Activated T-cell treated with anti-CD3 and anti-CD28 coated beads, Interleukin-2, amount 50 U/mL, for 4 hours (primary cell): ENCODE results near the gene PAQR5. TPM values are rescaled to one million over a fixed set of nuclear protein-coding genes. Genes with fewer than 3 reads are reported as not detected.
"Not testable (repeated sequence)": the region's sequence is repeated elsewhere in the genome, so short reads cannot be mapped to it uniquely, and the experiment has no call there.

Source experiments
- ATAC-seq, 2 donors: fragments of 200-7000 bp; cut with Tn5 transposase; one replicate each; pipeline ENCODE4 v1.10.0; 2021
- DNase-seq: peaks from one replicate; pipeline ENCODE4 v3.0.0-alpha.2; 2020
- H3K27me3 Mint-ChIP-seq: one replicate; pipeline ENCODE4 v1.8.0; 2021; ENCODE audit warnings: low read depth, mixed read lengths
- H3K36me3 Mint-ChIP-seq: one replicate; pipeline ENCODE4 v1.8.0; 2022; ENCODE audit warnings: mixed read lengths; ENCODE audit not compliant: insufficient read depth
- H3K4me1 Mint-ChIP-seq: one replicate; pipeline ENCODE4 v1.8.0; 2021; ENCODE audit warnings: low read depth, mixed read lengths
- H3K4me3 Mint-ChIP-seq: one replicate; pipeline ENCODE4 v1.8.0; 2021; ENCODE audit warnings: mild to moderate bottlenecking, moderate library complexity, mixed read lengths
- H3K9me3 Mint-ChIP-seq: one replicate; pipeline ENCODE4 v1.8.0; 2021; ENCODE audit warnings: mixed read lengths
- total RNA-seq, 3 donors: library from RNA; stranded (reverse); gene quantifications; one replicate each; pipeline ENCODE4 v1.2.1, GENCODE V29; 2021

PAQR5 gene
- total RNA-seq, 3 donors from 2014 or later = 0.05 to 0.14 TPM; not detected in 1

DNA sequence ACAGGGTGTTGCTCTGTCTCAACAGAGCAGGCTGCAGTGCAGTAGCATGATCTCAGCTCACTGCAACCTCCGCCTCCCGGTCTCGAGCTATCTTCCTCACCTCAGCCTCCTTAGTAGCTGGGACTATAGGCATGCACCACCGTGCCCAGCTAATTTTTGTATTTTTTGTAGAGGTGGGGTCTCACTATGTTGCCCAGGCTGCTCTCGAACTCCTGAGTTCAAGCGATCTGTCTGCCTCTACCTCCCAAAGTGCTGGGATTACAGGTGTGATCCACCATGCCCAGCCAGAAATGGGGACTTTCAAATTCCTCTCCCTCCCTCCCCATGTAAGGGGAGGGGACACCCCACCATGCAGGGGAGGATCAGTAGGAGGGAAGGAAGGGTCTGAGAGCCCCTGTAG lies 3.4 kb downstream of the PAQR5 start:
- peaks cover 51% of the 10 kb centered on the region for H3K27me3 Mint-ChIP-seq
- not testable (repeated sequence) for H3K4me1 Mint-ChIP-seq, ATAC-seq, H3K36me3 Mint-ChIP-seq, H3K9me3 Mint-ChIP-seq, DNase-seq, H3K4me3 Mint-ChIP-seq

DNA sequence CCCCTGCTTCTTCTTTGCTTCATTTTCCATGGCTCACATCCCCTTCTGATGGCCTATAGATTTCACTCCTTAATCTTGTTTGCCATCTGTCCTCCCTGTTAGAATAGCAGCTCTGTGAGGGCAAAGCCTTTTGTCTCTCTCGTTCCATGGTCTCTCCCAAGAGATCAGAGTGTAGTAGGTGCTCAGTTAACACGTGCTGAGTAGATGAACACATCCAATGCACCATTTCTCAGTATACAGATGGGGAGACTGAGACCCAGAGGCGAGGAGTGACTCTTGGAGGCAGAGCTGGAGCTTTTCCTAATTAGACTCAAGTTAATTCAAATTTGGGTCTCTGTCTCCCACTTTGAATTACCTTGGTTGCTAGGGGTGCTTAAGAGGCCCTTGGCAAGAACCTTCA lies 4.2 kb downstream of the PAQR5 start:
- DNase-seq (no peak), ATAC-seq (no peak)
- Mint-ChIP-seq H3K9me3 (no peaks in the 10 kb centered on the region), H3K27me3 (peaks cover 44% of the 10 kb centered on the region), H3K4me1 (no peaks in the 10 kb centered on the region), H3K36me3 (no peaks in the 10 kb centered on the region), H3K4me3 (no peak overlapping the region)

DNA sequence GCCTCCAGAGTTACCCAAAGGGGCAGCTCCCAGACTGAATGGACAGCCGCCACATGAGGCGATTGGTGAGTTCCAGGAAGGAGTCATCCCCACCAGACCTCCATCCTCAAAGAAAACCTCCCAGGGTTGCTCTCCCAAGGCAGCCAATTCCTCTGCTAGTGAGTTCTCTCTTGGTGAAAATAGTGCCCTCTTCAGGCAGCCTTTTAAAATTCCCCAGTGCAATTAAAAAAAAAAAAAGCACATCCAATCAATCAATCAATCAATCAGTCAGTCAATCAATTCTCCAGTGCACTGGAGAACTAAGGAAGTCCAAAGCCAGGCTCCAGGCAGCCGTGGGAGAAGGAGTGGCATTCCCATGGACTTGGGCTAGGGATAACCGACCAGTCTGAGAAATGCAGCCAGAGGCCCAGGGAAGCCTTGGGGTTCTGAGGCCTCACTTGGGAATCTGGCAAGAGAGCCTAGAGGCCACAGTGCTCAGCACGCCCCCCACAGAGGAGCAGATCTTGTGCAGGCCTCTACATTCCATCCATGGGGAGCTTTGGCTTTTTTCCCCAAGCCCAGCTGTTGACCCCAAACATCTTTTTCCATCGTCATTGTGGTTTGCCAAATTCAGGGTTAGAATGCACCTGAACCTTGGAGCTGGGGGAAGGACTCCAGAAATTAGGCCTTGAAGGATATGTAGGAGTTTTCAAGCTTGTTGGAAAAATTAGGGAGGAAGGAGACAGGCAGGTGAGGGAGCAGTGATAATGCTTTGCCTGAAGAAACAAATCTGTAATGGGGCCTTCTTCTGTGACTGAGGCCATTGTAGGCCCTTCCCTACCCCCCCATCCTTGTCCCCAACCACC lies 4.8 kb downstream of the PAQR5 start:
- DNase-seq = no peak
- no peaks in the 10 kb centered on the region for H3K4me1 Mint-ChIP-seq
- peaks cover 39% of the 10 kb centered on the region for H3K27me3 Mint-ChIP-seq
- H3K36me3 Mint-ChIP-seq = no peaks in the 10 kb centered on the region
- no peaks in the 10 kb centered on the region for H3K9me3 Mint-ChIP-seq
- no peak for ATAC-seq
- H3K4me3 Mint-ChIP-seq = no peak overlapping the region

DNA sequence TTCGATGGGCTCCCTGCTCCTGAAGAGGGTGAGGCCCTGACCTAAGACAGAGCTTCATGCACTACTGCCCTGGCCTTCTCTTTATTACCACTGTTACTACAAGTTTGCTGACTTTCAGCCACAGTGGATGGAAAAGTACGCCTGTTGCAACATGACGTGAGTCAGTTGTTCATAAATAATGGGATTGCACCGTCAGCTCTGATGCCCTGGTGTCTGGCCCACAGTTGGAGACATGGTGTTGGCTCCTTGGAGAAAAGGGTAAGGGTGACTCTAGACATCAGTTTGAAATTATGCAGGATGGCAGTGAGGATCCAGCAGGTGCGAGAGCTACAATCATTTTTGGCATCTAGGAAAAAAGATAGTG lies 5.5 kb downstream of the PAQR5 start:
- Mint-ChIP-seq H3K36me3 (no peaks in the 10 kb centered on the region), H3K4me3 (no peak overlapping the region), H3K4me1 (no peaks in the 10 kb centered on the region), H3K27me3 (peaks cover 42% of the 10 kb centered on the region), H3K9me3 (no peaks in the 10 kb centered on the region)
- DNase-seq (no peak), ATAC-seq (no peak)

DNA sequence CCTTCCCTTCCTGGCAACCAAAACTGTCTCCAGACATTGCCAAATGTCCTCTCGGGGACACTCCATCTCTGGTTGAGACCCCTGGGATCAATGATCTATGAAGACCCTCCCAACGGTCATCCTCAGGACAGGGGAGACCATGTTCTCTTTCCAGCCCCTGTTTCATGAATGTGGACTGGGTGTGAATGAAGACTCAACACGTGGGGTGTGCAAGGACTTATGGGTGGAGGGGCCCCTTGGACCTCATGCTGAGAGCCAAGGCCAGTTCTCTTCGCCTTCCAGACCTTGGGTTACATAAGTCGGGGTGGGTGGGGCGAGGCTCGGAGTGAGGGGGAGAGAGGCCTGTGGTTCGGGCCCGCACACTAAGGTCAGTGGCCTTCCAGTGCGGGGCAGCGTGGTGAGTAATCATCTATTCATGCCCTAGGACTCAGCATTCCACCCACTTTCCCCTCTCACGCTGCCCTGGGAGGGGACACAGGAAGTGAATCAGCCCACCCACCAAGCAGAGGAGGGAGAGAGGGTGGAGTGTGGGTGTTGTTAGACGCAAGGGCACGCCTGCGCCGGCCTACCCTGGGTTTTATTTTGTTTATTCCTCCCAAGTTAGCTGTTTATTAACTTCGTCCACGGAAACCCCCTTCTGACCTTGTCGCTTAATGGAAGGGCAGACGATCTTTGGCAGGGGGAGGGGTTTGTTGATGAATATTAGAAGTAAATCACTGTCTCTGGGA lies 6.7 kb downstream of the PAQR5 start:
- no peak for ATAC-seq
- DNase-seq = no peak
- no peaks in the 10 kb centered on the region for H3K9me3 Mint-ChIP-seq
- no peaks in the 10 kb centered on the region for H3K4me1 Mint-ChIP-seq
- H3K27me3 Mint-ChIP-seq = peaks cover 40% of the 10 kb centered on the region
- H3K36me3 Mint-ChIP-seq = no peaks in the 10 kb centered on the region
- H3K4me3 Mint-ChIP-seq = no peak overlapping the region

DNA sequence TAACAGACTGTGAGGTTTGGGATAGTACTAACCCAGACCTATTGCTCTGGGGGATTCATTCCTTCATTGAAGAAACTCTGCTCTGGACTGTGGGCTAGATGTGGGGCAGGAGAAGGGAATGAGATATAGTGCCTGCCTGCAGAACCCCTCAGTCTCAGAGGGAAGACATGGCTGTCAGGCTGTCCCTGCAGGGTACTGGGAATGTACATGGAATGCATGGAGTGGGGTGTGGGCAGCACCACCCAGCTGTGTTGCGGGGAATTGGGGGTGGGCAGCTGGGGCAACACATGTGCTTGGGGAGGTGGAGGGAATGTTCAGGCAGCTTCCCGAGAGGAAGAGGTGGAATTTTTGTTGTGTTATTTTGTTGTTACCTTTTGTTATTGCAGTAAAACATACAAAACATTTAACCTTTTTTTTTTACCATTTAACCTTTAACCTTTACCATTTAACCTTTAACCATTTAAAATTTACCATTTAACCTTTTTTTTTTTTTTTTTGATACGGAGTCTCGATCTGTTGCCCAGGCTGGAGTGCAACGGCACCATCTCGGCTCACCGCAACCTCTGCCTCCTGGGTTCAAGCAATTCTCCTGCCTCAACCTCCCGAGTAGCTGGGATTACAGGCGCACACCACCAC lies 7.3 kb downstream of the PAQR5 start:
- H3K27me3 Mint-ChIP-seq = peaks cover 37% of the 10 kb centered on the region
- no peak for ATAC-seq
- no peaks in the 10 kb centered on the region for H3K9me3 Mint-ChIP-seq
- no peak overlapping the region for H3K4me3 Mint-ChIP-seq
- no peaks in the 10 kb centered on the region for H3K4me1 Mint-ChIP-seq
- no peaks in the 10 kb centered on the region for H3K36me3 Mint-ChIP-seq
- DNase-seq = no peak

DNA sequence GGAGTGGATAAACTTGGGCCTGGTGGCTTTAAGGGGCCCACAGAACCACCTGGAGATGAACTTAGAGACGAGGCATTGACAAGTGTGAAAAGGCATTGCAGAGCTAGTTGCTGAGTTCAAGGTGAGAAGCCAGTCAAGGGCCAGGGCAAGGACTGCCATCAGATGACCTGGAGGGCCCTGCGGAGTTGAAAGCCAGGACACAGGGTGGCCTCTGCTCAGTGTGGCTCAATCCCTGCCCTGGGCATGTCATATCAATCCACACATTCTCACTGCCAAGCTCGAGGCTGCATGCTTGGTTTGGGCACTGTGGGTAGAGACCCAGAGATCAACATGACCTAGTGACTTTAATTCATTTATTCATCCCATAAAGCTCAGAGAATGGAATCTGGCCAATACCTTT lies 9.2 kb downstream of the PAQR5 start:
- ATAC-seq (no peak), DNase-seq (no peak)
- H3K36me3 Mint-ChIP-seq = no peaks in the 10 kb centered on the region
- no peak overlapping the region for H3K4me3 Mint-ChIP-seq
- peaks cover 20% of the 10 kb centered on the region for H3K27me3 Mint-ChIP-seq
- H3K9me3 Mint-ChIP-seq = no peaks in the 10 kb centered on the region
- H3K4me1 Mint-ChIP-seq = no peaks in the 10 kb centered on the region

DNA sequence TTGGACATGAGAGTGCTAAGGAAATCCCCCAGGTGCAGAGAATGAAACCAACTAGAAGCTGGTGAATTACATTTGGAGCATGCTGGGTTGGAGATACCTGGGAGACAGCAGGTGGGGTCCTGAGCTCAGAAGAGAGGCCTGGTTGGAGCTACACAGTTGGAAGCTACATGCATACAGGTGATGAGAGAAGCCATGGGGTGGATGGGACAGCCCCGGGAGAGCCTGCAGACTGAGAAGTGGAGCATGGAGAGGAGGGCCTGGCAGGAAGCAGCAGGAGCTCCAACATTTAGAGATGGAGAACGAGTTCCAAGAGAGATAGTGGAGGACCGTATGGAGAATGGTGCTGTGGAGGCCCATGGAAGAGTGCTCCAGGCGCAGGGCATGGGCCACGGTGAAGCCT lies 10.2 kb downstream of the PAQR5 start:
- Mint-ChIP-seq H3K36me3 (no peaks in the 10 kb centered on the region), H3K27me3 (peaks cover 14% of the 10 kb centered on the region), H3K4me1 (no peaks in the 10 kb centered on the region), H3K4me3 (no peak overlapping the region), H3K9me3 (no peaks in the 10 kb centered on the region)
- DNase-seq (no peak), ATAC-seq (no peak)

DNA sequence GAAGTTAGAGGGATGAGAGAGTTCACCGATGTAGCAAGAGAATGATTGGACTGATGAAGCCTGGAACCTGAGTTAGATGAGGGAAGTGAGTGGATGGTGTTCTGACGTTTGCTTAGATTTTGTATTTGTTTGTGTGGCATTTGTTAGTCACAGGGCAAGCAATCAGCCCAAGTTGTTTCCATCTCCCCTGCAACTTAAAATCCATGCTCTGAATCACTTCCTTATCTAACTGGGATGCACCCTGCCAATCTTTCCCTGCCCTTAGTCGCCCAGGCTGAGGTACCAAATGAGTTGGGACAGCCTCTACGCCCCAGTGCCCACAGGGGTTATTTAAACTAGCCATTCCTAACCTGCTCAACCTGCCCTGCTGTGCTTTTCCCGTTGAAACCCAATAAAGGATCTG lies 12.6 kb downstream of the PAQR5 start:
- Mint-ChIP-seq H3K9me3 (no peaks in the 10 kb centered on the region), H3K4me3 (no peak overlapping the region), H3K27me3 (peaks cover 18% of the 10 kb centered on the region), H3K4me1 (no peaks in the 10 kb centered on the region), H3K36me3 (no peaks in the 10 kb centered on the region)
- ATAC-seq (no peak), DNase-seq (no peak)

DNA sequence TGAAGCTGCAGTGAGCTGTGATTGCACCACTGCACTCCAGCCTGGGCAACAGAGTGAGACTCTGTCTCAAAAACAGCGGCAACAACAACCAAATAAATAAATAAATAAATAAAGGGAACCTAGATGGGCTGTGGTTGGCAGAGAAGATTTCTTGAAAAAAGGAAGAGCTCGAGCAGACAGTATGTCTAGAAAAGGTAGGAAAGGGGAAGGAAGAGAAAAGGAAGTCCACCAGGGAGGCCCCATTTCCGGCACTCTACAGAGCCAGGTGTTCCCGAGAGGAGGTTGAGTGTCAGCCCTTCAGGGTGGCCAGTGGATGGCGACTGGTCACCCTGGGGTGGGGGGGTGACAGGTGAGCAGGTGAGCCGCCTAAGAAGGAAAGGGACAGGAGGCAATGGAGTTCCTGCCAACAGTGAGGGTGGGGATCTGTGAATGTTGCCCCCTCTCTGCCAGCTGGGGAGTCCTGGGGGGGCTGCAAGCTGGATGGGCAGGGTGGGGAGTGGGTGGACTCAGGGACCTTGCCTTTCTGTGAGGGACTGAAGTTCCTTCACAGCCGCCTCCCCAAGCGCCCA lies 14.8 kb downstream of the PAQR5 start:
- no peak for ATAC-seq
- H3K27me3 Mint-ChIP-seq = peaks cover 29% of the 10 kb centered on the region

DNA sequence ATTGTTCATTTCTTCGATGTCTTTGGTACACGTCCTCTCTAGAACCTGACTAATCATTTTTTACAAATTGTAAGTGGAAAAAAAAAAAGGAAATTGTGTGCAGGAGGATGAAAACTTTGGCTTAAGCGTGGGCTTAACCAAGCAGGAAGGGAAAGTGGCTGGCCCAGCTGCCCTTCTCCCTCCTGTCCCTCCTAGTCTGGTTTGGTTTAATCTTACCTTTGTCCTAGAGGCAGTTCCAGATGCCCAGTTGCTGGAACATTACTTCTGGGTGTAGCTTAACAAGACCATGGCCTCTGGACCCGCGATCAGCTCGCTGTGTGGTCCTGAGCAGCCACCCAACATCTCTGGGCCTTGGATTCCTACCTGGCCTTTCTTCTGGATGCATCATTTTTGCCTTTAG lies 15.4 kb downstream of the PAQR5 start:
- H3K9me3 Mint-ChIP-seq = no peaks in the 10 kb centered on the region
- DNase-seq (no peak), ATAC-seq (no peak)
- H3K4me1 Mint-ChIP-seq = no peaks in the 10 kb centered on the region
- H3K27me3 Mint-ChIP-seq = peaks cover 26% of the 10 kb centered on the region
- H3K4me3 Mint-ChIP-seq = no peak overlapping the region
- no peaks in the 10 kb centered on the region for H3K36me3 Mint-ChIP-seq

More for the DNA sequence above, 14.8 kb downstream of the PAQR5 start:
- Mint-ChIP-seq H3K4me3 (no peak overlapping the region), H3K4me1 (no peaks in the 10 kb centered on the region), H3K9me3 (no peaks in the 10 kb centered on the region), H3K36me3 (no peaks in the 10 kb centered on the region)
- no peak for DNase-seq

DNA sequence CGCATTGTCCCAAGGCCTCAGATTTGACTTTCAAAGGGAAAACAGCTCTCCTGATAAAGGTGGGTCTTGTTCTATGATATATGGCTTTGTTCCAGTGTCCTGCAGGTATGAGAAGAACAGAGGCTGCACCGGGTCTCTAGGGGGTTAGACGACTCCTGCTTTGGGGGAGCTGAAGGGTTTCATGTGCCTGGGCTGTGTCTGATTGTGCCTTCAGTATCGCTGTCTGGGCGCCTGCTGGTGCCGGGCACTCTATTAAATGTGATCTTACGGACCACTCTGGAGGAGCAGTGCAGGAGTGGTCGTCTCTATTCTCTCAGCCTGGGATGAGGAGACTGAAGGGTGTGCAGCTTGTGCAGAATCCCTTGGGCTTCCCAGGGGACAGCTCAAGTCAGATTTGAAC lies 16.0 kb downstream of the PAQR5 start:
- Mint-ChIP-seq H3K4me3 (no peak overlapping the region), H3K4me1 (no peaks in the 10 kb centered on the region), H3K9me3 (no peaks in the 10 kb centered on the region), H3K36me3 (no peaks in the 10 kb centered on the region), H3K27me3 (peaks cover 21% of the 10 kb centered on the region)
- DNase-seq = no peak
- ATAC-seq = no peak

DNA sequence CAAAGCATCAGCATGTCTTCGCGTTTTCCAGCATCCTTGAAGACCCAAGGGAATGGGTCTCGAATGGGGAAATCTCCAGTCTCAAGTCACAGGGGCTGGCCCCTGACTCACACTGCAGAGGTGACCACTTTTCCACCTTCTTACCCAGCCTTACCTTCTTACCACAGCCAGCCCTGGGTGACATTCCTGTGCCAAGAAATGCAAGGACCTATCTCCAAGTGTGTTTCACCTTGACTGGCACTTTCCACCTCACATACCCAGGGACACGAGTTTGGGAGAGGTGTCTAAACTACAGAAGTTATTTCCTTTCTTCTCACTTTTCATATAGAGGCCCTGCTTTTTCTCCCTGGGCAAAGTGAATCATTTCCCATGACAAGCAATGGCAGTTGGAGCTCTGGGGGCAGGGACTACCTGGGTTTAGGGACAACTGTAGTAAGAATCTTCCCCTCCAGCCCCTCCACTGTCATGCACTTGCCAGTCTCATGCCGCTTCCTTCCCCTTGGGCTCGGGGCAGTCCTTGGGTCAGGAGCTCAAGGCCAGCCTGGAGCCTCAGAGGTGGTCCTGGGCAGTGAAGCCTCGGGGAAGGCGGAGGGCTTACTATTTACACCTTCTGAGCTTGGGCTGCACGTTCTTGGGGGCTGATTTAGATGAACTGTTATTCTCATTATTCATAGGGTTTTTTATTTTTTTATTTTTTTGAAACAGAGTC lies 16.8 kb downstream of the PAQR5 start:
- peaks cover under 1% of the 10 kb centered on the region for H3K4me1 Mint-ChIP-seq
- DNase-seq = no peak
- peaks cover 19% of the 10 kb centered on the region for H3K27me3 Mint-ChIP-seq
- no peaks in the 10 kb centered on the region for H3K9me3 Mint-ChIP-seq
- no peaks in the 10 kb centered on the region for H3K36me3 Mint-ChIP-seq
- no peak for ATAC-seq
- H3K4me3 Mint-ChIP-seq = no peak overlapping the region

DNA sequence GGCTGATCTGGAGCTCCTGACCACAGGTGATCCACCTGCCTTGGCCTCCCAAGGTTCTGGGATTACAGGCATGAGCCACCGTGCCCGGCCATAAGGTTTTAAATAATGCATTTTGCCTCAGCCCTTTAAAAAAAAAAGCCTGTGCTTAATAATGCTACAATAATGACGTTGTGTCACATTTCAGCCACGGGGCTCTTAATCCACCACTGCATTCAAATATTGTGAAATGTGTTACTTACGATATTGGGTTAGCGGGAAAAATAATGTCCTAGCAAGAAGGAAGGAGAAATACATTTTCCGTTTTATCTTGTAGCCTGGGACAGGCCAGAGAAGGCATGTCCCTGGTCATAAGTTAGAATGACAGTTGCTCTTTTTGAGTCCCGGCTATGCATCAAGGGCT lies 17.6 kb downstream of the PAQR5 start:
- Mint-ChIP-seq H3K4me1 (peaks cover 8% of the 10 kb centered on the region), H3K9me3 (no peaks in the 10 kb centered on the region)
- ATAC-seq = no peak

More for the DNA sequence above, 17.6 kb downstream of the PAQR5 start:
- Mint-ChIP-seq H3K27me3 (peaks cover 19% of the 10 kb centered on the region), H3K4me3 (no peak overlapping the region), H3K36me3 (no peaks in the 10 kb centered on the region)
- DNase-seq = no peak
